Lung microvascular endothelial cell (primary cell): ENCODE results near the gene WDFY4. TPM values are rescaled to one million over a fixed set of nuclear protein-coding genes. Genes with fewer than 3 reads are reported as not detected.

Experiments used
- DNase-seq, 2 donors: peaks; one replicate each; pipeline versions ENCODE4 v3.0.0 to v3.0.0-alpha.2; 2010; ENCODE audit warnings: low read depth in 2 of 2
- total RNA-seq: library from RNA; depleted of rRNA; stranded (reverse); fragments of >200 nt; gene quantifications from 2 replicates; pipeline ENCODE4 v1.2.1, GENCODE V29; 2014

WDFY4 gene
- total RNA-seq, 1 donor from 2014 or later: under 0.01 TPM

- no peak for DNase-seq
Measured at GRCh38 chr10:48899781-48900180, 215.1 kb downstream of the WDFY4 start.

GRCh38 chr10:48900371-48900801 lies 215.7 kb downstream of the WDFY4 start:
- DNase-seq: no peak

GRCh38 chr10:48901319-48901718 lies 216.6 kb downstream of the WDFY4 start:
- no peak for DNase-seq

GRCh38 chr10:48902096-48902495 lies 217.4 kb downstream of the WDFY4 start:
- no peak for DNase-seq

- DNase-seq: no peak
Measured at GRCh38 chr10:48903151-48903550, 218.5 kb downstream of the WDFY4 start.

- DNase-seq: no peak
Measured at GRCh38 chr10:48904861-48905260, 220.2 kb downstream of the WDFY4 start.

- no peak for DNase-seq
Measured at GRCh38 chr10:48905311-48905710, 220.6 kb downstream of the WDFY4 start.

GRCh38 chr10:48906841-48907240 lies 222.2 kb downstream of the WDFY4 start:
- DNase-seq: no peak

GRCh38 chr10:48907730-48908129 lies 223.1 kb downstream of the WDFY4 start:
- DNase-seq: no peak

GRCh38 chr10:48910548-48910947 lies 225.9 kb downstream of the WDFY4 start:
- no peak for DNase-seq

- no peak for DNase-seq
Measured at GRCh38 chr10:48913674-48914073, 229.0 kb downstream of the WDFY4 start.

- no peak for DNase-seq
Measured at GRCh38 chr10:48923748-48924147, 239.1 kb downstream of the WDFY4 start.

- DNase-seq: no peak
Measured at GRCh38 chr10:48924988-48925387, 240.3 kb downstream of the WDFY4 start.

GRCh38 chr10:48926255-48926654 lies 241.6 kb downstream of the WDFY4 start:
- DNase-seq: no peak

- DNase-seq: no peak
Measured at GRCh38 chr10:48926764-48927540, 242.3 kb downstream of the WDFY4 start.

- no peak for DNase-seq
Measured at GRCh38 chr10:48929413-48929990, 244.8 kb downstream of the WDFY4 start.

GRCh38 chr10:48931188-48931587 lies 246.5 kb downstream of the WDFY4 start:
- no peak for DNase-seq

GRCh38 chr10:48932831-48933664 lies 248.4 kb downstream of the WDFY4 start:
- no peak for DNase-seq

GRCh38 chr10:48934672-48935501 lies 250.2 kb downstream of the WDFY4 start:
- DNase-seq: no peak

- DNase-seq: no peak
Measured at GRCh38 chr10:48935577-48935976, 250.9 kb downstream of the WDFY4 start.

GRCh38 chr10:48937796-48938195 lies 253.1 kb downstream of the WDFY4 start:
- no peak for DNase-seq
